Measurements from ENCODE around the gene VWA7.
"Not testable (repeated sequence)": the region's sequence is repeated elsewhere in the genome, so short reads cannot be mapped to it uniquely, and the experiment has no call there.

Gene VWA7

GRCh38 chr6:31801031-31801927 lies 24.2 kb upstream of the VWA7 start:
- not testable (repeated sequence) for DNase-seq

- no peak for DNase-seq
Observed at GRCh38 chr6:31799781-31800180, 22.7 kb upstream of the VWA7 start.

- no peak for DNase-seq
Observed at GRCh38 chr6:31797588-31797987, 20.5 kb upstream of the VWA7 start.

DNA sequence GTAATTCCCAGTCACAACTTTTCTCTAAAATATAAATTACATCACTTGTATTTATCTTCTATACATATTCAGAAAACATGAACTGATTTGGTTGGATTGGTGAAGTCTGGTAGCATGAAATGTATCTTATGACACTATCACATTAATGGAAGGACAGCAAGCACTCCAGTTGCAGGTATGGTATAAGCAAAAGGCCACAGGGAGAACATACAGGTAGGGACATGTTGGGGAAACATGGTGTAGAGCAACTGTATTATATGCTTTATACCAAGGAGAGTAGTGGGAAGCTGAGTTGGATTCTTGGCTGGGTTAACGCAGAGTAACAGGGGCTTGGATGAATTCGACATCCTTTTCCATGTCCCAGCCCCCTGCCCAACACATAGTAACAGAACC lies 19.9 kb upstream of the VWA7 start:
- no peak for DNase-seq

GRCh38 chr6:31795616-31796298 lies 18.6 kb upstream of the VWA7 start, which contains the start of gene VARS1:
VARS1 (minus strand) TSS chr6:31795752; CDS start chr6:31795217, 535 bp downstream.
- DNase-seq = peak; percentile 82

DNA sequence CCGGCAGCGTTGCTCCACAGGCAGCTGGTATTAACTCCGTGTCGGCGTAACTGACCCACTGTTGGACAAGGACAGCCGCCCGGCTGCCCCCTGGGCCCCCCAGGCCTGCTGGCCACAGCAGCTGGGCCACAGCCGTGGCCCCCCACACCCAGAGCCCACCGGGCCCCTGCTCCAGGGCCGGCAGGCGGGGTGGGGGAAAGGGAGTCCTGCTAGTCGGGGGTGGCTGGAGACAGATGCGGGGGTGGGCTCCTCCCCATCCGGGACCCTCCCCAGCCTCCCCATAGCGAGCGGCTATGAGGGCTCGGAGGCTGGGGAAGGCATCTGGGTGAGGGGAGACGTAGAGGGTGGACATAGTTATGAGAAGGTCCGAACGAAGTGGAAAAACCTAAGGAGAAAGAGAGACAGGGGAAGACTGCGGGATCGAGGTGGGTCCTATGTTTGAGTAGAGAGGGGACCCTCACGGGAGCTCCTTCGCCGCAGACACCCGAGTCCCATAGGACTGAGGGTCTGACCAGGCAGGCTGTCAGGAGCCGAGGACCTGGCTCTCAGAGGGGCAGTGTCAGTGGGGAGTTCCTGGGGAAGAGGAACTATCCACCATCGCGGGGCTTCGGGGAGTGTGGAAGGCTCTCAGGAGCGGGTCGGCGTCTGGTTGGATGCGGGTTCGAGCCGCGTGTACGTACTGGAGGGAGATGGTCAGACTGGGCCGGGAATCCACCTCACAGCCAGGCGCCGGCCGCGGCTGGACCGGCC lies 17.9 kb upstream of the VWA7 start:
- no peak for DNase-seq

DNA sequence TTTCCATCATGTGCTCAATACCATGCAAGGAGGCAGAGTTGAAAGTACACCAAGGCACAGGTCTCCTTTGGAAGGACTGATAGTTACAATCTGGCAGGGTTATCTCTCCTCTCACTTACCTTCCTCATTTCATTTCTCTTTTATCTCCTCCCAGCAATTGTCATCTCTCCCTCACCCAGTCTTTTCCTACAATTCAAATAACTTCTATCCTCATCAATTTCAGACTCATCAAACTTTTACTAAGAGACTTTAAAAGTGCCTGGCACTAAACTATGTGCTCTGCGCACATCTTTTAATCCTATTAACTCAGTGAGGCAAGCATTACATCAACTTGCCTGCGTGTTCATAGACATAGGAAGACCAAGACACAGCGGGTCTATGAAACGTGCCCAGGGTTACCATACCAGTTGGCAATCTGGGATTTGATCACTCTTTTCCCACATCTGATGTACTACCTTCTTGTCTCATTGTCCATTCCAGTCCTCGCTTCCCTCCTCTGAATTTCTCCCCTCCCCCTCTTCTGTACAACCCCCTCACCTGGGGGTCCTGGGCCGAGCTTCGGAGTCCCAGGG lies 17.3 kb upstream of the VWA7 start:
- no peak for DNase-seq

DNA sequence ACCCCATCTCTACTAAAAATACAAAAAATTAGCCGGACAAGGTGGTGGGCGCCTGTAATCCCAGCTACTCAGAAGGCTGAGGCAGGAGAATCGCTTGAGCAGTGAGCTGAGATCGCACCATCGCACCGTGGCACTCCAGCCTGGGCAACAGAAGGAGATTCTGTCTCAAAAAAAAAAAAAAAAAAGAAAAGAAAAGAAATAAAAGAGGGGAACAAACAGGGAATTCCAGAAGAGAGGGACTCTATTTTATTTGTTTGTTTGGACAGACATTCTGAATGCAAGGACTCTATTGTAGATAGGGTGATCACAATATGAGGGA lies 16.8 kb upstream of the VWA7 start:
- not testable (repeated sequence) for DNase-seq

DNA sequence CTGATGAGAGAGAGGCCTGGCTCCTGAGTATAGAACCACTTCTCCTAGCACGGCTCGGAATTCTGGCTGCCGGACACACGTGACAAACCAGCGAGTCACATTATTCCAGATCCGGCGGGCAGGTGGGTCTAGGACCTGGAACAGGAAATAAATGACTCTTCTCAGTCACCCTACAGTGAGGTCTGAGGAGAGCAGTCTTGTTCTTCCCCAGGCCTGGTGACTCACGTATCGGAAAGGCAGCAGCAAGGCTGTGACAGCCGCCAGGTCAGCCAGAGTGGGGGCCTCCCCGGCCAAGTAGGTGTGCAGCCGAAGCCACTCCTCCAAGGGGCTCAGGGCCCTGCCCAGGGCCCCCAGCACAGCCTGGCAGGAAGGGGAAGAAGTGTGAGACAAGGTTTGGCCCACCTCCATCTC lies 15.6 kb upstream of the VWA7 start:
- DNase-seq = no peak

DNA sequence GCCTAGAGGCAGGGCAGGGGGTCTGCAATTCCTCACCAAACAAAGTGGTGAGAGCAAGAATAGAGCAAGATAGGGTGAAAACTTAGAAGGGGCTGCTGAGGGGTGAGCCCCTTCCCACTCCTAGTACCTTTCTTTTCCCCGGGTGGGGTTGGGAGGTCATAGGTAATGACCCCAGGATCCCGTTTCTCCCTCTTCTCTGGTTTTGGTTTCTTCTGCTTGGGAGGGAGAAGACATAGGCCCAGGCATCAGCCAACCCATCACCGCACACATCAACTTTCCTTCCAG lies 14.9 kb upstream of the VWA7 start:
- DNase-seq = no peak

DNA sequence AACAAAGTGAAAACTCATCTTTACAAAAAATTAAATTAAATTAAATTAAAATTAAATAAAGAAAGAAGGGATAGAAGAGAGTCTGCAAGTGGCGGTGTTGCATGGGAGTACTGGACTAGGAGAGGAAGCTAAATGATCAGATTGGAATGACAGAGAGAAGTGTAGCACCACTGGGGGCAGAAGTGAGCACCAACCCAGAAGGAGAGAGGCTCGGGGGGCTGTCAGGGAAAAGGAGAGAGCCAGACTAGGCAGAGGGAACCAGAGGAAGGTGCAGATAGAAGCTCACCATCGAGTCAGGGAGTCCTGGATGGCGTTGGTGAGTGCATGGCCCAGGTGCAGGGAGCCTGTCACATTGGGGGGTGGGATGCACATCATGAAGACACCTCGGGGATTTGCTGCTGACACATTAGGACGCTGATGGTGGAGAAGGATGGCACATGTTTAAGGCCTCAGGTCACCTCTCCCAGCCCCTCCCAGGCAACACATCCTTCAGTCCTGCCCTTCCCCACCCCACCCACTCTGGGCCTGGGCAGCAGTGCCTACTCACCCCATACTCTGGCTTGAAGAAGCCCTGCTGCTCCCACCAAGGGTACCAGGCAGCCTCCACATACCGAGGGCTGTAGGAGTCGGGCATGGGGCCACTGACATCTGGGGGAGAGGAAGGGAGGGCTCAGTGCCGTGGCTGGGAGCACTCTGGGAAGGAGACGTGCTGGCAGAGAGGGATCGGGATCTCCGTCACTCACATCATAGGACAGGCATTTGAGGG lies 14.4 kb upstream of the VWA7 start:
- peak; percentile 25 for DNase-seq

- DNase-seq = no peak
Observed at GRCh38 chr6:31785475-31785874, 8.3 kb upstream of the VWA7 start.

GRCh38 chr6:31784098-31784925 lies 7.2 kb upstream of the VWA7 start:
- DNase-seq = no peak

DNA sequence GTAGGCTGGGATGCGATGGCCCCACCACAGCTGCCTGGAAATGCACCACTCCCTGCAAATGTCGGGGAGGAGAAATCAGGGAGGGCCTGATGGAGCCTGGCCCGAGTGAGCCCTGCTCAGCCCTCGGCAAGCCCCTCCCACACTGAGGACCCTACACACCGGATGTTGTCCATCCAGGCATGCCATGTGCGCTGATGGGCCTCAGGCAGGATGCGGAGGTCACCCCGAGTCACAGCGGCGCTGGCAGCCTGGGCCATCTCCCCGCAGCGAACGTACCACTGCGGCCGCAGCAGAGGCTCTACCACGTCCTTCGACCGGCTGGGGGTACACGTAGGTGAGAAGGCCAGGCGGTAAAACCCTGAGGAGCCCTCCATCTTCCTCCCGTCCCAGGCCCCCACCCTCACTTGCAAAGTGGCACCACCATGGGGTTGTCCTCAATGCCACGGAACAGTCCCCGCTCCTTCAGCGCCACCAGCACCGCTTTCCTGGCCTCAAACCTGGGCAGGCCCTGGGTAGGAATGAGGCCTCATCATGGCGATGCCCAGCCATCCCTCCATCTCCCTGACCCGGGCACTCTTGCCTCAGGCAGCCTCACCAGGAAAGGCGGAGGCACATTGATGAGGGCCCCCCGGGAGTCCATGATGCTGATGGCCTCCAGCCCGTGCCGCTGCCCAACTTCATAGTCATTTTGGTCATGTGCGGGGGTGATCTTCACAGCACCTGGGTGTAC lies 5.2 kb upstream of the VWA7 start:
- DNase-seq = no peak

DNA sequence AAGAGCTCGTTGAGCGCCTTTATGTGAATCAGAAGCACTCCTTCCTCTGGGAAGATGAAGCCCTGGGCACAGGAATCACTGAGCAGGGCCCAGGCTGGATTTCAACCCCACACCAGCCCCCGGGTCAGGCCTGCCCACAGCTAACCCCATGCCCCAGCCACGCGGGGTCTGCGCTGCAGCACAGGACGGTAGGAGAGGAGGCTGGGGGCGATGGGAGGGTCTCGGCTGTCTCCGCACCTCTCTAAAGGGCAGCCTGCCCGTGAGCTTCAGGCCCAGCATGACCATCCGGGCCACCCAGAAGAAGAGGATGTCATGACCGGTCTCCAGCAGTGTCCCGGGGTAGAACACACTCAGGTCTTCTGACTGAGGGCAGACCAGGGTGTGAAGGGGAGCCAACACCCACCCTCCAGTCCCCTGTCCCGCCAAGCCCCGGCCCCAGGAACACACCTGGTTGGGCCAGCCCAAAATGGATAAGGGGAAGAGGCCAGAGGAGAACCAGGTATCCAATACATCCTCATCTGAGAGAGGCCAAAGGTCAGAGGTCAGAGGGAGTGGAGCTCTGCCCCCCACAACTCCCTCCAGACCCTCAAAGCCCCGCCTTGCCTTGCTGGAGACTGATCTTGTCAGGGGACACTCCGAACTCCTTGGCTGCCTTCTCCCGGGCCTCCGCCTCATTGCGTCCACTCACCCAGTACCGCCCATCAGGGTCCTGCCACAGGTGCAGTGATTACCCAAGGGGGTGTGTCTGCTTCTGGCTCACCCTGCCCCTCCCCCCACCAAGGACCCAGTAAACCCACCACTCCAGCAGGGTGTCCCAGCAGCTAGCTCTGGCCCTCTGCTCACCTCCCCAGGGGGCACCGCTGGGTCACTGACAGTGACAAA lies 4.4 kb upstream of the VWA7 start:
- no peak for DNase-seq

GRCh38 chr6:31780507-31781243 lies 3.5 kb upstream of the VWA7 start:
- DNase-seq = no peak

- no peak for DNase-seq
Observed at GRCh38 chr6:31779908-31780307, 2.8 kb upstream of the VWA7 start.

DNA sequence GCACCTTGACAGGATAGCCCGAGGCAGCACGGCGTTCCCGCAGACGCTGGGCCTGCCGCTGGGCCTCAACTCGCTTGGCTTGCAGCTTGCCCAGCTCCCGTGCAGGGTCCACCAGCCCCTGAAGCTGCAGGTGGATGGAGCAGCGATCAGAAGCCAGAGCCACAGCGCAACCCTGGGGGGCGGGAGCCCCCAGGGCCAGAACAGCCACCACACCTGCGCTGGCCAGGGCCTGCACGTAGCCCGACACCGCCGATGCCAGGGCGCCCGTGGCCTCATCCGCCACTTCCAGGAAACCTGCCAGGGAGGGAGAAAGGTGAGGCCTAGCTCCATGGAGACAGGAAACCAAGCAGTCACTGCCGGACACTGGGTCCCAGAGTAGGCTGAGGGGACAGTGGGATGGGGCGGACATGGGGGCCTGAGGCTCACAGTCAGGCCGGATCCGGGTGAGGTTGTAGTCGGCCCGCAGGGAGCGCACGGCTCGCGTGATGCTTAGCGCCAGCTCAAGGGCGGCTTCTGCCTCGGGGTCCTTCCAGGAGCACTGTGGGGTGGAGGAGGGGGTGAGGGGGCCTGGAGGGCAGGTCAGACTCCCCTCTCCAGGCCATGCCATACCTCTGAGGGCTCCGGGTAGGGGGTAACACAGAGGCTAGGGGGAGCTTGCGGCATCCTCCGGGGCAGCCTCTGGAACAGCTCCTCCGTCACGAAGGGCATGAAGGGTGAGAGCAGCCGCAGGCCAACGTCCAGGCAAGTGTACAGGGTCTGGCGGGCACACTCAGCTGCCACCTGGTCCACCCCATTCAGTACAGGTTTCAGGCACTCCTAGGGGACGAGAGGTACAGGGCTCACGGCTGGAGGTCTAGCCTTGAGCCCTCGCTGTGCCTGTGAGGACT lies 2.1 kb upstream of the VWA7 start:
- no peak for DNase-seq
